IMR-90 (cell line): Measurements from ENCODE around the gene MYBPC3. TPM values are rescaled to one million over a fixed set of nuclear protein-coding genes. Genes with fewer than 3 reads are reported as not detected.

Experiments used
- ATAC-seq: fragments of 200-7000 bp; cut with Tn5 transposase; 2 replicates; pipeline ENCODE4 v1.9.1; 2020; ENCODE audit warnings: low read depth, mild to moderate bottlenecking, moderate library complexity
- BruUV-seq: library from RNA; stranded (reverse); fragments of 400-500 nt; replicated peaks from 2 replicates; lab custom pipeline; 2021; lab: Mats Ljungman, UMichigan
- CTCF ChIA-PET: fragments of 300-600 bp; formaldehyde crosslinking; extraction: SDS; loops from one replicate; lab custom pipeline; 2021; ENCODE audit warnings: antibody characterized with exemption; lab: Yijun Ruan, JAX
- POLR2A ChIA-PET: fragments of 300-600 bp; sonication (Branson Sonifier 250); formaldehyde crosslinking; loops from one replicate; lab custom pipeline; 2022; ENCODE audit warnings: antibody characterized with exemption; ENCODE audit not compliant: unreplicated experiment; lab: Charles Lee
- DNase-seq: peaks from one replicate; pipeline ENCODE4 v3.0.0; 2013
- H2AFZ ChIP-seq: replicated peaks from 2 replicates; pipeline ENCODE3; 2013; ENCODE audit warnings: low read length, mild to moderate bottlenecking; ENCODE audit not compliant: poor library complexity
- H2AK5ac ChIP-seq: 2 replicates; pipeline ENCODE4 v1.6.1; 2013; ENCODE audit warnings: low read depth, low read length, inconsistent platforms
- H2AK9ac ChIP-seq: replicated peaks from 2 replicates; pipeline ENCODE3; 2013; ENCODE audit warnings: mild to moderate bottlenecking, low read depth, low read length, moderate library complexity; ENCODE audit not compliant: poor library complexity
- H2BK120ac ChIP-seq: 2 replicates; pipeline ENCODE4 v1.6.1; 2013; ENCODE audit warnings: low read depth, low read length, inconsistent platforms
- H2BK15ac ChIP-seq: 3 replicates; pipeline ENCODE4 v1.6.1; 2013; ENCODE audit warnings: low read depth, low read length, inconsistent platforms
- H2BK20ac ChIP-seq: 2 replicates; pipeline ENCODE4 v1.6.1; 2013; ENCODE audit warnings: low read depth, mild to moderate bottlenecking, inconsistent platforms, low read length, moderate library complexity
- H2BK5ac ChIP-seq: 2 replicates; pipeline ENCODE4 v1.6.1; 2013; ENCODE audit warnings: mild to moderate bottlenecking, low read depth, low read length, inconsistent platforms; ENCODE audit not compliant: poor library complexity, severe bottlenecking
- H3K14ac ChIP-seq: replicated peaks from 2 replicates; pipeline ENCODE4 v1.6.1; 2013; ENCODE audit warnings: low read depth, low read length, inconsistent platforms
- H3K18ac ChIP-seq: 2 replicates; pipeline ENCODE4 v1.6.1; 2013; ENCODE audit warnings: low read depth, low read length, control low read depth
- H3K23ac ChIP-seq: 2 replicates; pipeline ENCODE4 v1.6.1; 2013; ENCODE audit warnings: low read depth, low read length, inconsistent platforms
- H3K27ac ChIP-seq: 2 replicates; pipeline ENCODE4 v1.5.1; 2013; ENCODE audit warnings: mild to moderate bottlenecking, control low read depth, low read length; ENCODE audit not compliant: insufficient read depth
- H3K27me3 ChIP-seq: 2 replicates; pipeline ENCODE4 v1.6.1; 2013; ENCODE audit warnings: low read length; ENCODE audit not compliant: control insufficient read depth, insufficient read depth
- H3K36me3 ChIP-seq: 2 replicates; pipeline ENCODE4 v1.6.1; 2013; ENCODE audit warnings: low read length, mixed read lengths; ENCODE audit not compliant: control insufficient read depth, insufficient read depth
- H3K4ac ChIP-seq: 2 replicates; pipeline ENCODE4 v1.6.1; 2013; ENCODE audit warnings: low read depth, low read length, inconsistent platforms
- H3K4me1 ChIP-seq: 2 replicates; pipeline ENCODE4 v1.6.1; 2013; ENCODE audit warnings: low read length, mixed read lengths; ENCODE audit not compliant: control insufficient read depth, insufficient read depth
- H3K4me2 ChIP-seq: 2 replicates; pipeline ENCODE4 v1.6.1; 2013; ENCODE audit warnings: low read depth, mild to moderate bottlenecking, control low read depth, low read length, moderate library complexity
- H3K4me3 ChIP-seq: 2 replicates; pipeline ENCODE4 v1.5.1; 2013; ENCODE audit warnings: low read depth, mild to moderate bottlenecking, control low read depth, low read length, moderate library complexity; ENCODE audit not compliant: insufficient read depth
- H3K56ac ChIP-seq: 2 replicates; pipeline ENCODE4 v1.6.1; 2013; ENCODE audit warnings: low read length, inconsistent platforms; ENCODE audit not compliant: insufficient read depth; ENCODE audit errors: extremely low read depth
- H3K79me1 ChIP-seq, 2 experiments: 2 replicates each; pipeline ENCODE4 v1.6.1; 2013; ENCODE audit warnings: low read length in 2 of 2, inconsistent platforms in 1 of 2, low read depth in 1 of 2
- H3K9ac ChIP-seq: 2 replicates; pipeline ENCODE4 v1.6.1; 2013; ENCODE audit warnings: low read depth, low read length, control low read depth
- H3K9me1 ChIP-seq: 2 replicates; pipeline ENCODE4 v1.6.1; 2013; ENCODE audit warnings: low read length, inconsistent platforms; ENCODE audit not compliant: insufficient read depth
- H3K9me3 ChIP-seq: 2 replicates; pipeline ENCODE4 v1.6.1; 2013; ENCODE audit warnings: low read length; ENCODE audit not compliant: control insufficient read depth, insufficient read depth
- H4K20me1 ChIP-seq: 2 replicates; pipeline ENCODE4 v1.6.1; 2013; ENCODE audit warnings: low read length, inconsistent platforms; ENCODE audit not compliant: insufficient read depth
- H4K5ac ChIP-seq: 2 replicates; pipeline ENCODE4 v1.6.1; 2013; ENCODE audit warnings: mild to moderate bottlenecking, low read depth, low read length, control low read depth
- H4K8ac ChIP-seq, 2 experiments: 2 replicates each; pipeline ENCODE4 v1.6.1; 2013; ENCODE audit warnings: low read depth in 2 of 2, low read length in 2 of 2, control low read depth in 1 of 2, inconsistent platforms in 1 of 2
- H4K91ac ChIP-seq: 2 replicates; pipeline ENCODE4 v1.6.1; 2013; ENCODE audit warnings: low read depth, low read length, inconsistent platforms; ENCODE audit not compliant: insufficient read depth
- CHD1 ChIP-seq: IDR thresholded peaks from 2 replicates; pipeline ENCODE4 v1.6.1; 2012; ENCODE audit warnings: low read depth, low read length, improper control_type of control experiment
- FOS ChIP-seq: fragments of 150-350 bp; IDR thresholded peaks from 2 replicates; pipeline ENCODE4 v1.6.1; 2016; ENCODE audit warnings: low read depth, low read length
- MAZ ChIP-seq: IDR thresholded peaks from 2 replicates; pipeline ENCODE4 v1.6.1; 2012; ENCODE audit warnings: low read depth, mild to moderate bottlenecking, low read length, improper control_type of control experiment, moderate library complexity, borderline replicate concordance
- POLR2A ChIP-seq: IDR thresholded peaks from 2 replicates; pipeline ENCODE4 v1.6.1; 2012; ENCODE audit warnings: mild to moderate bottlenecking, low read depth, low read length
- RCOR1 ChIP-seq: IDR thresholded peaks from 2 replicates; pipeline ENCODE4 v1.6.1; 2012; ENCODE audit warnings: mild to moderate bottlenecking, low read length, improper control_type of control experiment; ENCODE audit not compliant: insufficient replicate concordance
- RFX5 ChIP-seq: IDR thresholded peaks from 2 replicates; pipeline ENCODE4 v1.8.0; 2012; ENCODE audit warnings: low read depth, mild to moderate bottlenecking, low read length, moderate library complexity
- SMC3 ChIP-seq: fragments of 150-350 bp; IDR thresholded peaks from 2 replicates; pipeline ENCODE4 v1.6.1; 2016; ENCODE audit warnings: low read depth, mild to moderate bottlenecking, antibody characterized with exemption, low read length, moderate library complexity
- WGBS, 2 experiments: methylation state at CpG; one replicate each; pipeline versions ENCODE4 v1.1.5 to v1.1.7; 2013; ENCODE audit warnings: missing lambda C conversion rate in 2 of 2; ENCODE audit not compliant: insufficient read length in 1 of 2; ENCODE audit errors: extremely low coverage in 2 of 2; 5-methylcytosine and 5-hydroxymethylcytosine counted together
- dilution Hi-C: fragments of 300-500 bp; cut with HindIII; formaldehyde crosslinking; loops from one replicate; pipeline ENCODE4 v1.14.3; 2018; ENCODE audit warnings: low sequenced_read_pairs; ENCODE audit not compliant: unreplicated experiment
- in situ Hi-C: fragments of 300-500 bp; cut with MboI; formaldehyde crosslinking; loops from 3 replicates; pipeline ENCODE4 v1.14.3; 2019; ENCODE audit warnings: low sequenced_read_pairs, inconsistent platforms, mixed read lengths
- intact Hi-C: fragments of 100-400 bp; cut with micrococcal nuclease; formaldehyde crosslinking; loops from 2 replicates; pipeline ENCODE4 v1.10.0; 2022
- polyA plus RNA-seq, 3 experiments: library from polyadenylated mRNA; depleted of rRNA; stranded (reverse); fragments of >200 nt; gene quantifications; 2 replicates each; pipeline ENCODE4 v1.2.3, GENCODE V29; 2012; ENCODE audit warnings: low replicate concordance in 1 of 3
- total RNA-seq: library from RNA; depleted of rRNA; stranded (reverse); fragments of >200 nt; gene quantifications from 2 replicates; pipeline ENCODE4 v1.2.3, GENCODE V29; 2012

Gene MYBPC3
- total and polyA plus RNA-seq, 2 of the 4 experiments (the other 2 are of a cell fraction): not detected

DNA sequence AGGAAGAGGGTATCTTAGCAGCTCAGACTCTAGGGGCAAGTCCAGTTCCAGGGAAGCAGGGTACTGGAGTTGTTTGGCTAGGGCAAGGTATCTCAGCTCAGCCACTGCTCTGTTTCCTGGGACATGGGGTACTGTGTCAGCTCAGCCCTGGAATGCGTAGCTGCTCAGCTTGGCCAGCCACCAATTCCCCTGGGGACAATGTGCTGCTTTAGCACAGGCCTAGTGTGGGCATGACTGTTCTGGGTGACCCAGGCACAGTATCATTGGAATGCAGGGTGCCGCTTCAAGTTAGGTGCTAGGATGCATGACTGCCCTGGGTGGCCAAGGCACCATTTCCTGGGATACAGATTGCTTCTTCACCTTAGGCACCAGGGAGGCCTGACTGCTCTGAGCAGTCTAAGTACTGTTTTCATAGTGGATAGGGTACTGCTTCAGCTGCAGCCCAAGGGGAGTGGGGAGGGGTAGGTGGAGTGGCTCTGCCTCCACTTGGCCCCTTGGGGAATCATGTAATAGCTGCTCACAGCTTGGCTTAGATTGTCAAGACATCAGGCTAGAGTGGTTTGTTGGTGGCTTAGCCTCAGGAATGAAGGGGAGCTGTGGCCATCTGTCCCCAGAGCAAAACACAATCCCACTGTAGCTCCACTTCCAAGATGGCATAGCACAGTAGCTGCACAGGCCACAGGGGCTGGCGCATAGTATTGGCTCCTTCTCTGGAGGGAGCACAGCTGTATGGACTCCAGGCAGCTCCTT, 46.6 kb downstream of the MYBPC3 start (continued):
- no peak for TF ChIP-seq FOS

DNA sequence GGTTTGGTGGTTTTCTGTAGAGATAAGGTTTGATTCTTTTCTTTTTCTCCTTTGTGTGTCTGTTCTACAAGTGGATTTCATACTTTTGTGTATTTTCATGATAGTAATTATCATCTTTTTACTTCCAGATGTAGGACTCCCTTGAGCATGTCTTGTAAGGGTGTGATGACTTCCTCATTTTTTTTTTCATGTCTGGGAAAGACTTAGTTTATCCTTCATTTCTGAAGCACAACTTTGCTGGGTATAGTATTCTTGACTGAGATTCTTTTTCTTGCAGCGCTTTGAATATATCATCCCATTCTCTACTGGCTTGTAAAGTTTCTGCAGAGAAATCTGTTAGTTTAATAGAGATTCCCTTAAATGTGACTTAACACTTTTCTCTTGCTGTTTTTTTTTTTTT, 49.6 kb downstream of the MYBPC3 start:
- Histone ChIP-seq H3K27me3 (no peaks in the 10 kb centered on the region), H4K91ac (no peak overlapping the region), H3K27ac (no peak overlapping the region), H4K5ac (no peak overlapping the region), H2AFZ (no peak overlapping the region), H3K4me1 (no peaks in the 10 kb centered on the region), H2BK15ac (no peak overlapping the region), H3K14ac (no peak overlapping the region), H2BK5ac (no peak overlapping the region), H4K20me1 (no peaks in the 10 kb centered on the region), H3K18ac (no peak overlapping the region), H3K79me1 (peaks cover 4 to 12% of the 10 kb centered on the region in 2 experiments; a peak in 2 of 4 replicates), H3K4ac (no peak overlapping the region), H2AK9ac (no peak overlapping the region), H2BK20ac (no peak overlapping the region), H3K9me3 (peaks cover 5% of the 10 kb centered on the region), H3K4me2 (no peak overlapping the region), H2BK120ac (no peak overlapping the region), H4K8ac (no peak overlapping the region), H3K9me1 (peaks cover 13% of the 10 kb centered on the region; the same call in 1 of the 2 replicates), H3K56ac (no peak overlapping the region), H3K36me3 (peaks cover 30% of the 10 kb centered on the region), H3K4me3 (no peak overlapping the region), H3K23ac (no peak overlapping the region), H2AK5ac (no peak overlapping the region), H3K9ac (no peak overlapping the region)
- intact Hi-C loops: no loop called here
- CTCF ChIA-PET: no interaction called here
- no peak for ATAC-seq
- dilution Hi-C loops: no loop called here
- in situ Hi-C loops: no loop called here
- WGBS, 2 experiments: no CpG with 5 or more reads among the region's 1 CpG
- POLR2A ChIA-PET: no interaction called here
- BruUV-seq: no TSS peak
- TF ChIP-seq RCOR1: no peak
- TF ChIP-seq MAZ: no peak
- TF ChIP-seq POLR2A: no peak
- no peak for TF ChIP-seq SMC3
- no peak for TF ChIP-seq RFX5
- TF ChIP-seq CHD1: no peak
- no peak for DNase-seq
